ENCODE data around the gene RET.

GRCh38 chr10:43048301-43049051, 28.4 kb upstream of the RET start:
- TF ChIP-seq, protein P1, sequence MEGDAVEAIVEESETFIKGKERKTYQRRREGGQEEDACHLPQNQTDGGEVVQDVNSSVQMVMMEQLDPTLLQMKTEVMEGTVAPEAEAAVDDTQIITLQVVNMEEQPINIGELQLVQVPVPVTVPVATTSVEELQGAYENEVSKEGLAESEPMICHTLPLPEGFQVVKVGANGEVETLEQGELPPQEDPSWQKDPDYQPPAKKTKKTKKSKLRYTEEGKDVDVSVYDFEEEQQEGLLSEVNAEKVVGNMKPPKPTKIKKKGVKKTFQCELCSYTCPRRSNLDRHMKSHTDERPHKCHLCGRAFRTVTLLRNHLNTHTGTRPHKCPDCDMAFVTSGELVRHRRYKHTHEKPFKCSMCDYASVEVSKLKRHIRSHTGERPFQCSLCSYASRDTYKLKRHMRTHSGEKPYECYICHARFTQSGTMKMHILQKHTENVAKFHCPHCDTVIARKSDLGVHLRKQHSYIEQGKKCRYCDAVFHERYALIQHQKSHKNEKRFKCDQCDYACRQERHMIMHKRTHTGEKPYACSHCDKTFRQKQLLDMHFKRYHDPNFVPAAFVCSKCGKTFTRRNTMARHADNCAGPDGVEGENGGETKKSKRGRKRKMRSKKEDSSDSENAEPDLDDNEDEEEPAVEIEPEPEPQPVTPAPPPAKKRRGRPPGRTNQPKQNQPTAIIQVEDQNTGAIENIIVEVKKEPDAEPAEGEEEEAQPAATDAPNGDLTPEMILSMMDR (IDR thresholded peaks at IDR 0.05), result no peak
- TF ChIP-seq EP300 (IDR thresholded peaks at IDR 0.05), result no peak
- no peak for TF ChIP-seq POLR2A (IDR thresholded peaks at IDR 0.05)

All from ovary (tissue), 3 donors.